MM.1S (cell line): ENCODE measurements around the gene PERCC1.

Experiments
- CTCF ChIP-seq: fragments of 300-600 bp; sonication (generic); IDR thresholded peaks from 2 replicates; pipeline ENCODE4 v1.5.1; 2016; ENCODE audit warnings: antibody characterized with exemption, low read length, mixed read lengths
- EZH2 ChIP-seq: fragments of 300-600 bp; sonication (generic); optimal IDR thresholded peaks from 2 replicates; pipeline ENCODE3; 2017; ENCODE audit warnings: low read depth, mild to moderate bottlenecking, antibody characterized with exemption, low read length, mixed read lengths

- no peak for TF ChIP-seq CTCF
- no peak for TF ChIP-seq EZH2
Observed at GRCh38 chr16:1458336-1458976, 27.6 kb downstream of the PERCC1 start.
